ENCODE results near the gene PXDC1. TPM values are rescaled to one million over a fixed set of nuclear protein-coding genes. Genes with fewer than 3 reads are reported as not detected.
A peak's percentile ranks its signal among the peaks of the same experiment; 100 is the strongest.

Gene PXDC1
- total and polyA plus RNA-seq, 11 donors = 13.7 to 89.9 (median 29.1) TPM

GRCh38 chr6:3724451-3725144 is 26.9 kb downstream of the PXDC1 start:
- Histone ChIP-seq H3K27me3 (no peaks in the 10 kb centered on the region), H3K36me3 (peaks cover 3 to 75% (median 54%) of the 10 kb centered on the region in 9 donors), H3K9me3 (no peaks in the 10 kb centered on the region), H3K4me1 (peaks cover 0 to 55% (median 32%) of the 10 kb centered on the region in 12 donors), H3K27ac (peak overlapping the region; percentile 2 to 79 (median 45)), H3K4me3 (no peak overlapping the region)
- DNase-seq (peak in 3 of 5 donors; percentile 49 to 75 (median 69)), ATAC-seq (peak in 3 of 4 donors; percentile 47 to 59 (median 56))
- intact Hi-C loops (cut with DNase I) = loop anchor here in 1 of 10 donors (5.0 kb wide), 1 partner anchor 312 kb away; no protein-coding TSS in a partner anchor
- TF ChIP-seq CTCF (IDR thresholded peaks at IDR 0.05) = no peak
- TF ChIP-seq POLR2A (IDR thresholded peaks at IDR 0.05) = no peak
- WGBS, 4 donors = 63 to 76% (median 68%) methylated on average over 17 to 22 of the region's 22 CpGs

- TF ChIP-seq POLR2A (IDR thresholded peaks at IDR 0.05) = no peak
- TF ChIP-seq CTCF (IDR thresholded peaks at IDR 0.05) = no peak
- H3K9me3 ChIP-seq = no peaks in the 10 kb centered on the region
- peaks cover 3 to 70% (median 52%) of the 10 kb centered on the region in 9 donors for H3K36me3 ChIP-seq
- DNase-seq (no peak), ATAC-seq (peak in 1 of 4 donors; percentile 19)
- H3K27ac ChIP-seq = peak overlapping the region in 9 of 12 donors; percentile 34 to 79 (median 47)
- intact Hi-C loops (cut with DNase I) = no loop called here
- WGBS, 4 donors = 87 to 88% (median 87%) methylated on average over 18 of the region's 18 CpGs
- no peaks in the 10 kb centered on the region for H3K27me3 ChIP-seq
- peaks cover 0 to 55% (median 32%) of the 10 kb centered on the region in 12 donors for H3K4me1 ChIP-seq
- no peak overlapping the region for H3K4me3 ChIP-seq
These were observed 27.5 kb downstream of the PXDC1 start for GRCh38 chr6:3723966-3724365.

- TF ChIP-seq CTCF (IDR thresholded peaks at IDR 0.05) (no peak), POLR2A (IDR thresholded peaks at IDR 0.05) (no peak)
- peaks cover 0 to 55% (median 32%) of the 10 kb centered on the region in 12 donors for H3K4me1 ChIP-seq
- peaks cover 3 to 67% (median 48%) of the 10 kb centered on the region in 9 donors for H3K36me3 ChIP-seq
- no peak overlapping the region for H3K4me3 ChIP-seq
- no peak for ATAC-seq
- no peaks in the 10 kb centered on the region for H3K9me3 ChIP-seq
- intact Hi-C loops (cut with DNase I) = no loop called here
- no peak for DNase-seq
- H3K27me3 ChIP-seq = no peaks in the 10 kb centered on the region
- H3K27ac ChIP-seq = peak overlapping the region in 11 of 12 donors; percentile 22 to 79 (median 50)
- 84 to 93% (median 90%) methylated on average over 8 of the region's 8 CpGs for WGBS, 4 donors
These were observed 28.3 kb downstream of the PXDC1 start for GRCh38 chr6:3723251-3723650.

- DNase-seq = no peak
- H3K27ac ChIP-seq = peak overlapping the region; percentile 22 to 79 (median 54)
- no peaks in the 10 kb centered on the region for H3K27me3 ChIP-seq
- intact Hi-C loops (cut with DNase I) = no loop called here
- WGBS, 4 donors = 56 to 80% (median 74%) methylated on average over 9 of the region's 9 CpGs
- TF ChIP-seq CTCF (IDR thresholded peaks at IDR 0.05) (no peak), POLR2A (IDR thresholded peaks at IDR 0.05) (no peak)
- peaks cover 0 to 55% (median 32%) of the 10 kb centered on the region in 12 donors for H3K4me1 ChIP-seq
- no peak for ATAC-seq
- no peak overlapping the region for H3K4me3 ChIP-seq
- peaks cover 3 to 63% (median 43%) of the 10 kb centered on the region in 9 donors for H3K36me3 ChIP-seq
- H3K9me3 ChIP-seq = no peaks in the 10 kb centered on the region
These were observed 28.7 kb downstream of the PXDC1 start for GRCh38 chr6:3722785-3723184.
